IPS-NIHi7 (cell line): Measurements from ENCODE around the gene PELI2.
A peak's percentile ranks its signal among the peaks of the same experiment; 100 is the strongest.

ENCODE experiments used
- DNase-seq: peaks from one replicate; pipeline ENCODE4 v3.0.0; 2012; ENCODE audit warnings: mixed read lengths; ENCODE audit errors: extremely low spot score

Gene PELI2

GRCh38 chr14:56117765-56118610 lies at the start of gene PELI2:
PELI2 (plus strand) TSS chr14:56118411; CDS start chr14:56118661, 250 bp downstream.
- peak; percentile 67 for DNase-seq

- DNase-seq = no peak
Observed at GRCh38 chr14:56073799-56074198, 44.4 kb upstream of the PELI2 start.

- DNase-seq = no peak
Observed at GRCh38 chr14:56075301-56075700, 42.9 kb upstream of the PELI2 start.

- DNase-seq = no peak
Observed at GRCh38 chr14:56081139-56081538, 37.1 kb upstream of the PELI2 start.

- DNase-seq = no peak
Observed at GRCh38 chr14:56082880-56083279, 35.3 kb upstream of the PELI2 start.

- DNase-seq = no peak
Observed at GRCh38 chr14:56085471-56085870, 32.7 kb upstream of the PELI2 start.

GRCh38 chr14:56087671-56088471 lies 30.3 kb upstream of the PELI2 start:
- no peak for DNase-seq

GRCh38 chr14:56088941-56089340 lies 29.3 kb upstream of the PELI2 start:
- no peak for DNase-seq

GRCh38 chr14:56092763-56093162 lies 25.4 kb upstream of the PELI2 start:
- no peak for DNase-seq

GRCh38 chr14:56094076-56094475 lies 24.1 kb upstream of the PELI2 start:
- no peak for DNase-seq

- DNase-seq = no peak
Observed at GRCh38 chr14:56098021-56098420, 20.2 kb upstream of the PELI2 start.

- no peak for DNase-seq
Observed at GRCh38 chr14:56099081-56099797, 19.0 kb upstream of the PELI2 start.

- no peak for DNase-seq
Observed at GRCh38 chr14:56100556-56100955, 17.7 kb upstream of the PELI2 start.

- no peak for DNase-seq
Observed at GRCh38 chr14:56102941-56103340, 15.3 kb upstream of the PELI2 start.

- no peak for DNase-seq
Observed at GRCh38 chr14:56107615-56108014, 10.6 kb upstream of the PELI2 start.

GRCh38 chr14:56108057-56108456 lies 10.2 kb upstream of the PELI2 start:
- DNase-seq = no peak

GRCh38 chr14:56112781-56113180 lies 5.4 kb upstream of the PELI2 start:
- no peak for DNase-seq

GRCh38 chr14:56115334-56115870 lies 2.8 kb upstream of the PELI2 start:
- DNase-seq = no peak

- DNase-seq = no peak
Observed at GRCh38 chr14:56115976-56116893, 2.0 kb upstream of the PELI2 start.

- DNase-seq = no peak
Observed at GRCh38 chr14:56118611-56119181, 485 bp downstream of the PELI2 start.
